ENCODE results near the gene UBE2S. TPM values are rescaled to one million over a fixed set of nuclear protein-coding genes. Genes with fewer than 3 reads are reported as not detected.

The UBE2S gene
- total RNA-seq, 1 experiment from 2014 or later: 393 TPM

- WGBS (ENCODE audit: extremely low coverage, insufficient read length, low lambda C conversion rate): no CpG with 5 or more reads among the region's 19 CpGs
- no peak for DNase-seq
- H4K20me1 ChIP-seq (ENCODE audit: control insufficient read depth, insufficient read depth, insufficient read length): no peaks in the 10 kb centered on the region
- no peak overlapping the region for H3K27ac ChIP-seq (ENCODE audit: insufficient read length, low read depth, low read length)
- no peak overlapping the region for H2BK5ac ChIP-seq (ENCODE audit: insufficient read length, low read length)
- H3K56ac ChIP-seq (ENCODE audit: insufficient read length, low read depth, low read length): no peak overlapping the region
- no peak overlapping the region for H3K18ac ChIP-seq (ENCODE audit: insufficient read length, low read depth, low read length)
- no peak overlapping the region for H3K9ac ChIP-seq (ENCODE audit: extremely low read depth, insufficient read length, low read length)
- H3K23ac ChIP-seq (ENCODE audit: insufficient read length, low read depth, low read length): no peak overlapping the region
- no peak overlapping the region for H3T11ph ChIP-seq (ENCODE audit: low read length)
- H3K14ac ChIP-seq (ENCODE audit: insufficient read depth, low read length): no peak overlapping the region
- H3K4ac ChIP-seq (ENCODE audit: low read depth, low read length): no peak overlapping the region
- H3K79me2 ChIP-seq (ENCODE audit: insufficient read depth, low read length): no peaks in the 10 kb centered on the region
- no peaks in the 10 kb centered on the region for H3K79me1 ChIP-seq (ENCODE audit: insufficient read depth, low read depth, low read length, poor library complexity, severe bottlenecking)
- no peak overlapping the region for H2AK5ac ChIP-seq (ENCODE audit: insufficient read length, low read length)
- Mint-ChIP-seq H3K4me1 (peaks cover 18 to 32% of the 10 kb centered on the region in 2 experiments), H3K9me3 (peaks cover 0 to 3% of the 10 kb centered on the region in 2 experiments; a peak in 2 of 5 replicates), H3K27ac (no peak overlapping the region), H3K4me3 (no peak overlapping the region), H3K27me3 (ENCODE audit: low read depth) (peaks cover 58% of the 10 kb centered on the region), H3K36me3 (ENCODE audit: insufficient read depth in 1 of 3, low read depth in 3 of 3) (peaks cover 0 to 4% (median 0%) of the 10 kb centered on the region in 3 experiments; a peak in 1 of 7 replicates)
- peaks cover 4% of the 10 kb centered on the region for H3K27me3 ChIP-seq (ENCODE audit: insufficient read depth, low read length)
- H4K5ac ChIP-seq (ENCODE audit: insufficient read length, low read depth, low read length): no peak overlapping the region
- no peaks in the 10 kb centered on the region for H3K4me1 ChIP-seq (ENCODE audit: insufficient read depth, low read length)
- no peak overlapping the region for H3K4me2 ChIP-seq (ENCODE audit: insufficient read depth, insufficient read length, low read length)
- H2BK15ac ChIP-seq (ENCODE audit: low read depth, low read length): no peak overlapping the region
- no peak overlapping the region for H2BK20ac ChIP-seq (ENCODE audit: low read depth, low read length, poor library complexity, severe bottlenecking)
- H4K8ac ChIP-seq (replicated peaks; ENCODE audit: insufficient read length, low read depth, low read length): no peak overlapping the region
- H4K91ac ChIP-seq (ENCODE audit: insufficient read length, low read depth, low read length): no peak overlapping the region
- H2AFZ ChIP-seq (ENCODE audit: low read length): no peak overlapping the region
- no peak for TF ChIP-seq CTCF (conservative IDR thresholded peaks at IDR 0.05)
- H2BK12ac ChIP-seq (ENCODE audit: insufficient read length, low read depth, low read length): no peak overlapping the region
- peaks cover 10% of the 10 kb centered on the region for H3K23me2 ChIP-seq (ENCODE audit: insufficient read length, low read depth, low read length, poor library complexity, severe bottlenecking)
- H3K9me3 ChIP-seq (ENCODE audit: control insufficient read depth, low read depth, low read length): no peaks in the 10 kb centered on the region
- H2BK120ac ChIP-seq (ENCODE audit: low read depth, low read length, poor library complexity, severe bottlenecking): no peak overlapping the region
These were observed 41.6 kb downstream of the UBE2S start for GRCh38 chr19:55365964-55366363.
